ENCODE measurements around the gene TMEM80. TPM values are rescaled to one million over a fixed set of nuclear protein-coding genes. Genes with fewer than 3 reads are reported as not detected.

The TMEM80 gene
- polyA plus RNA-seq, 3 donors = 18.6 to 27.0 (median 19.8) TPM

Other genes with a start within 250 kb of the TMEM80 start
- gene PTDSS2, start 245.5 kb upstream of the TMEM80 start, polyA plus RNA-seq = 10 to 100 TPM; 18.1 to 23.4 (median 22.0) TPM
- 100 to 1,000 TPM in 2 of 3 donors, 10 to 100 TPM in 1; 93.4 to 217 (median 208) TPM for gene RNH1, start 188.6 kb upstream of the TMEM80 start, polyA plus RNA-seq
- gene HRAS, start 160.2 kb upstream of the TMEM80 start, polyA plus RNA-seq = 10 to 100 TPM; 34.1 to 76.3 (median 58.1) TPM
- 1 to 10 TPM in 2 of 3 donors, under 1 TPM in 1; 0.86 to 1.5 (median 1.4) TPM for gene LRRC56, start 158.3 kb upstream of the TMEM80 start, polyA plus RNA-seq
- gene LMNTD2, start 135.1 kb upstream of the TMEM80 start, polyA plus RNA-seq = 1 to 10 TPM; 1.2 to 5.2 (median 1.9) TPM
- 10 to 100 TPM in 2 of 3 donors, 1 to 10 TPM in 1; 6.1 to 43.9 (median 11.4) TPM for gene RASSF7, start 134.8 kb upstream of the TMEM80 start, polyA plus RNA-seq
- gene PHRF1, start 119.3 kb upstream of the TMEM80 start, polyA plus RNA-seq = 10 to 100 TPM in 2 of 3 donors, 1 to 10 TPM in 1; 8.9 to 19.8 (median 16.0) TPM
- gene IRF7, start 79.9 kb upstream of the TMEM80 start, polyA plus RNA-seq = 10 to 100 TPM; 20.7 to 49.3 (median 22.1) TPM
- under 1 TPM in 2 of 3 donors, not detected in 1; 0.39 to 0.74 TPM for gene CDHR5, start 70.9 kb upstream of the TMEM80 start, polyA plus RNA-seq
- not detected for gene SCT, start 68.6 kb upstream of the TMEM80 start, polyA plus RNA-seq
- gene DRD4, start 58.5 kb upstream of the TMEM80 start, polyA plus RNA-seq = under 1 TPM in 2 of 3 donors, not detected in 1; 0.16 to 0.18 TPM
- 10 to 100 TPM; 18.3 to 28.0 (median 18.8) TPM for gene DEAF1, start 594 bp upstream of the TMEM80 start, polyA plus RNA-seq
- gene EPS8L2, start 10.4 kb downstream of the TMEM80 start, polyA plus RNA-seq = 10 to 100 TPM; 11.2 to 54.5 (median 29.2) TPM
- gene TALDO1, start 51.6 kb downstream of the TMEM80 start, polyA plus RNA-seq = 100 to 1,000 TPM in 2 of 3 donors, 10 to 100 TPM in 1; 99.7 to 306 (median 185) TPM
- 10 to 100 TPM; 15.4 to 33.4 (median 32.5) TPM for gene GATD1, start 81.7 kb downstream of the TMEM80 start, polyA plus RNA-seq
- under 1 TPM in 2 of 3 donors, not detected in 1; 0.04 to 0.09 TPM for gene CEND1, start 94.3 kb downstream of the TMEM80 start, polyA plus RNA-seq
- 10 to 100 TPM; 11.1 to 53.6 (median 40.1) TPM for gene SLC25A22, start 102.5 kb downstream of the TMEM80 start, polyA plus RNA-seq
- 10 to 100 TPM in 2 of 3 donors, 1 to 10 TPM in 1; 9.2 to 16.5 (median 12.4) TPM for gene PIDD1, start 109.4 kb downstream of the TMEM80 start, polyA plus RNA-seq
- gene RPLP2, start 114.2 kb downstream of the TMEM80 start, polyA plus RNA-seq = 1,000 to 10,000 TPM; 1,158 to 3,822 (median 2,898) TPM
- 1,000 to 10,000 TPM in 1 of 3 donors, 100 to 1,000 TPM in 2; 309 to 2,521 (median 389) TPM for gene PNPLA2, start 123.1 kb downstream of the TMEM80 start, polyA plus RNA-seq
- gene CRACR2B, start 132.1 kb downstream of the TMEM80 start, polyA plus RNA-seq = 100 to 1,000 TPM in 1 of 3 donors, 10 to 100 TPM in 2; 36.7 to 174 (median 50.7) TPM
- gene CD151, start 137.1 kb downstream of the TMEM80 start, polyA plus RNA-seq = 100 to 1,000 TPM; 495 to 757 (median 531) TPM
- gene POLR2L, start 146.7 kb downstream of the TMEM80 start, polyA plus RNA-seq = 100 to 1,000 TPM; 126 to 454 (median 290) TPM
- 100 to 1,000 TPM in 2 of 3 donors, 10 to 100 TPM in 1; 34.1 to 122 (median 115) TPM for gene TSPAN4, start 147.0 kb downstream of the TMEM80 start, polyA plus RNA-seq
- 10 to 100 TPM; 45.3 to 62.6 (median 51.9) TPM for gene CHID1, start 215.0 kb downstream of the TMEM80 start, polyA plus RNA-seq
- gene AP2A2, start 230.1 kb downstream of the TMEM80 start, polyA plus RNA-seq = 10 to 100 TPM; 32.0 to 57.4 (median 37.3) TPM